ENCODE data around the gene IQCB1. TPM values are rescaled to one million over a fixed set of nuclear protein-coding genes. Genes with fewer than 3 reads are reported as not detected.

Gene IQCB1
- polyA plus RNA-seq, 1 donor (not counting 4 experiments of a cell fraction or from before 2014, with no cell fraction given) = 14.7 TPM

- no peak overlapping the region for H3K4me3 ChIP-seq (ENCODE audit: control insufficient read depth in 2 of 3, extremely low read depth in 1 of 3, insufficient read depth in 2 of 3, low read depth in 1 of 3, low read length in 3 of 3)
- no peaks in the 10 kb centered on the region for H3K9me3 ChIP-seq (ENCODE audit: control insufficient read depth, low read depth, low read length)
- no peak overlapping the region for H3K27ac ChIP-seq (ENCODE audit: control insufficient read depth, insufficient read depth, low read length)
- no peaks in the 10 kb centered on the region for H3K4me1 ChIP-seq (ENCODE audit: control insufficient read depth, extremely low read depth, insufficient read depth, low read length)
- no peaks in the 10 kb centered on the region for H4K20me1 ChIP-seq (ENCODE audit: control insufficient read depth, extremely low read depth, insufficient read depth, low read length)
- no peak overlapping the region for H2AFZ ChIP-seq (ENCODE audit: control insufficient read depth, low read length)
- DNase-seq (ENCODE audit: low read depth, low spot score) (no peak), FAIRE-seq (no peak)
- H3K36me3 ChIP-seq (ENCODE audit: control insufficient read depth in 2 of 2, extremely low read depth in 1 of 2, insufficient read depth in 2 of 2, low read length in 2 of 2) = no peaks in the 10 kb centered on the region
- peaks cover 77% of the 10 kb centered on the region for H3K79me2 ChIP-seq (ENCODE audit: control insufficient read depth, insufficient read depth, low read length)
- no peaks in the 10 kb centered on the region for H3K27me3 ChIP-seq (ENCODE audit: control insufficient read depth, extremely low read depth, insufficient read depth, low read length)
- no peak for TF ChIP-seq EZH2 (IDR thresholded peaks at IDR 0.05; ENCODE audit: low read length)
- no peak for TF ChIP-seq CTCF (optimal IDR thresholded peaks at IDR 0.05 in 1 of 3, IDR thresholded peaks at IDR 0.05 in 1 of 3, conservative IDR thresholded peaks at IDR 0.05 in 1 of 3; ENCODE audit: extremely low read depth in 1 of 3, insufficient read depth in 2 of 3, low read length in 3 of 3)
- dilution Hi-C loops (cut with MboI; ENCODE audit: extremely low pct_ligation_motif_present, low sequenced_read_pairs) = no loop called here
- H3K9ac ChIP-seq (ENCODE audit: control insufficient read depth, extremely low read depth, insufficient read depth, low read length) = no peak overlapping the region
- no peak overlapping the region for H3K4me2 ChIP-seq (ENCODE audit: control insufficient read depth, extremely low read depth, insufficient read depth, low read depth, low read length)
- peaks cover 4% of the 10 kb centered on the region for H3K9me1 ChIP-seq (ENCODE audit: control insufficient read depth, extremely low read depth, insufficient read depth, low read length)
Observed at GRCh38 chr3:121739902-121740301, 95.0 kb downstream of the IQCB1 start.

GRCh38 chr3:121737644-121738043 is 97.2 kb downstream of the IQCB1 start:
- Histone ChIP-seq H3K9ac (ENCODE audit: control insufficient read depth, extremely low read depth, insufficient read depth, low read length) (no peak overlapping the region), H3K9me1 (ENCODE audit: control insufficient read depth, extremely low read depth, insufficient read depth, low read length) (peaks cover 4% of the 10 kb centered on the region), H3K4me1 (ENCODE audit: control insufficient read depth, extremely low read depth, insufficient read depth, low read length) (peaks cover 6% of the 10 kb centered on the region), H3K4me3 (ENCODE audit: control insufficient read depth in 2 of 3, extremely low read depth in 1 of 3, insufficient read depth in 2 of 3, low read depth in 1 of 3, low read length in 3 of 3) (no peak overlapping the region), H3K4me2 (ENCODE audit: control insufficient read depth, extremely low read depth, insufficient read depth, low read depth, low read length) (no peak overlapping the region), H4K20me1 (ENCODE audit: control insufficient read depth, extremely low read depth, insufficient read depth, low read length) (no peaks in the 10 kb centered on the region), H2AFZ (ENCODE audit: control insufficient read depth, low read length) (no peak overlapping the region), H3K79me2 (ENCODE audit: control insufficient read depth, insufficient read depth, low read length) (peaks cover 73% of the 10 kb centered on the region), H3K27ac (ENCODE audit: control insufficient read depth, insufficient read depth, low read length) (no peak overlapping the region), H3K9me3 (ENCODE audit: control insufficient read depth, low read depth, low read length) (no peaks in the 10 kb centered on the region), H3K36me3 (ENCODE audit: control insufficient read depth in 2 of 2, extremely low read depth in 1 of 2, insufficient read depth in 2 of 2, low read length in 2 of 2) (no peaks in the 10 kb centered on the region), H3K27me3 (ENCODE audit: control insufficient read depth, extremely low read depth, insufficient read depth, low read length) (no peaks in the 10 kb centered on the region)
- dilution Hi-C loops (cut with MboI; ENCODE audit: extremely low pct_ligation_motif_present, low sequenced_read_pairs) = no loop called here
- FAIRE-seq (no peak), DNase-seq (ENCODE audit: low read depth, low spot score) (no peak)
- TF ChIP-seq CTCF (optimal IDR thresholded peaks at IDR 0.05 in 1 of 3, IDR thresholded peaks at IDR 0.05 in 1 of 3, conservative IDR thresholded peaks at IDR 0.05 in 1 of 3; ENCODE audit: extremely low read depth in 1 of 3, insufficient read depth in 2 of 3, low read length in 3 of 3) (no peak), EZH2 (IDR thresholded peaks at IDR 0.05; ENCODE audit: low read length) (no peak)

Data from keratinocyte (primary cell).